ENCODE measurements around the gene PCDHGA4. TPM values are rescaled to one million over a fixed set of nuclear protein-coding genes. Genes with fewer than 3 reads are reported as not detected.
A peak's percentile ranks its signal among the peaks of the same experiment; 100 is the strongest.

Gene PCDHGA4
- total and polyA plus RNA-seq, 7 experiments from 2014 or later, result 0.11 to 0.63 (median 0.19) TPM; not detected in 2

DNA sequence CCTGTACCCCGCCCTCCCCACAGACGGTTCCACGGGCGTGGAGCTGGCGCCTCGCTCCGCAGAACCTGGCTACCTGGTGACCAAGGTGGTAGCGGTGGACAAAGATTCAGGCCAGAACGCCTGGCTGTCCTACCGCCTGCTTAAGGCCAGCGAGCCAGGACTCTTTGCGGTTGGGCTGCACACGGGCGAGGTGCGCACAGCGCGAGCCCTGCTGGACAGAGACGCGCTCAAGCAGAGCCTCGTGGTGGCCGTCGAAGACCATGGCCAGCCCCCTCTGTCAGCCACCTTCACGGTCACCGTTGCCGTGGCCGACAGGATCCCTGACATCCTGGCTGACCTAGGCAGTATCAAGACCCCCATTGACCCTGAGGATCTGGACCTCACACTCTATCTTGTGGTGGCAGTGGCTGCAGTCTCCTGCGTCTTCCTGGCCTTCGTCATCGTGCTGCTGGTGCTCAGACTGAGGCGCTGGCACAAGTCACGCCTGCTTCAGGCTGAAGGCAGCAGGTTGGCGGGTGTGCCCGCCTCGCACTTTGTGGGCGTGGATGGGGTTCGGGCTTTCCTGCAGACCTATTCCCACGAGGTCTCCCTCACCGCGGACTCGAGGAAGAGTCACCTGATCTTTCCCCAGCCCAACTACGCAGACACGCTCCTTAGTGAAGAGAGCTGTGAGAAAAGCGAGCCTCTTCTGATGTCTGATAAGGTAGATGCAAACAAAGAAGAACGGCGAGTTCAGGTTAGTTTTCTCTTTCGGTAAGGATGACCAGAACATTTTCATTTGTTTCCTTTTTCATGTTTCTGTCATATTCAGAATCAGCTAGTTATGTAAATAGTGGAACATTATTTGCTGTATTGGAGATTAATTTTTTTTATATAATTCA lies 11.4 kb downstream of the PCDHGA4 start:
- no peak for DNase-seq
- Histone ChIP-seq H3K4me1 (ENCODE audit: control insufficient read depth in 2 of 2, insufficient read depth in 2 of 2, low read length in 2 of 2) (no peaks in the 10 kb centered on the region), H3K9me3 (ENCODE audit: control insufficient read depth in 2 of 3, low read length in 3 of 3) (peaks cover 0 to 49% (median 0%) of the 10 kb centered on the region in 3 experiments), H3K27me3 (ENCODE audit: control insufficient read depth in 2 of 2, insufficient read depth in 2 of 2, low read length in 2 of 2) (peaks cover 5 to 25% of the 10 kb centered on the region in 2 donors), H3K27ac (ENCODE audit: low read depth, low read length) (no peak overlapping the region), H3K36me3 (ENCODE audit: control insufficient read depth in 2 of 3, insufficient read depth in 3 of 3, low read length in 3 of 3) (no peaks in the 10 kb centered on the region), H3K4me3 (ENCODE audit: low read length) (no peak overlapping the region)
- peaks cover 8 to 34% (median 16%) of the 10 kb centered on the region in 5 donors for H3K36me3 Mint-ChIP-seq
- ATAC-seq, result no peak
- intact Hi-C loops (cut with micrococcal nuclease), result loop anchor here in 1 of 2 donors (10.0 kb wide), 1 partner anchor 131 kb away; no protein-coding TSS in a partner anchor
- no peak overlapping the region for H3K27ac Mint-ChIP-seq
- H3K4me3 Mint-ChIP-seq, result no peak overlapping the region
- peaks cover 54 to 93% (median 83%) of the 10 kb centered on the region in 5 donors for H3K27me3 Mint-ChIP-seq
- ChIA-PET CTCF (no interaction called here), POLR2A (no interaction called here)
- peaks cover 2 to 12% (median 6%) of the 10 kb centered on the region in 7 donors for H3K4me1 Mint-ChIP-seq
- H3K9me3 Mint-ChIP-seq, result peaks cover 12 to 93% (median 59%) of the 10 kb centered on the region in 11 donors

DNA sequence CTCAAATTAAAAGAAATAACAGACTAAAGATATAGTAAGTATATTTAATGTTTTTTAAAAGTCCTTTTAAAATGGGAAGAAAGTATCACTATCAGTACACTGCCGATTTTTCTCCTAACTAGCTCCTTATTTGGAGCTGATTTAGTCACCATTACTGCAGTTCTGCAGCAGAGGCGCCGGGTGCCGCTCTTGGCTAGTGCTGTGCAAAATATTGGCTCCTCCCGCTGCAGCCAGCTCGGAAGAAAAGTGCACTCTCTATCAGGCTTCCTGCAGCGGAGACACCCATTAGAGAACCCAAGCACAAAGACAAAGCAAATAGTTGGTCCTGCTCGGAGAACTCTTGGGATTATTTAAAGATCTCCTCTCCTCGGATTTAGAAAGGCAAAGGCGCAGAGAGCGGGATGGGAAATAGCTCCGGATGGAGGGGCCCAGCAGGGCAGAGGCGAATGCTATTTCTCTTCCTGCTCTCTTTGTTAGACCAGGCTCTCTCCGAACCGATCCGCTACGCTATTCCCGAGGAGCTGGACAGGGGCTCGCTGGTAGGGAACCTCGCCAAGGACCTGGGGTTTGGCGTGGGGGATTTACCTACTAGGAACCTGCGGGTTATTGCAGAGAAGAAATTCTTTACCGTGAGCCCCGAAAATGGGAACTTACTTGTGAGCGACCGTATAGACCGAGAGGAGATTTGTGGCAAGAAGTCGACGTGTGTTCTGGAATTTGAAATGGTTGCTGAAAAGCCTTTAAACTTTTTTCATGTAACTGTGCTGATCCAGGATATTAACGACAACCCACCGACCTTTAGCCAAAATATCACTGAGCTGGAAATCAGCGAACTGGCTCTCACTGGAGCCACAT lies 15.4 kb downstream of the PCDHGA4 start, which contains the start of gene PCDHGB3:
TSS of gene PCDHGB3 (plus strand) at position 249 of the 855 bp plus-strand sequence. CDS start at position 402, 153 bp downstream.
- no peak within 1 kb of the TSS for H3K27ac Mint-ChIP-seq

DNA sequence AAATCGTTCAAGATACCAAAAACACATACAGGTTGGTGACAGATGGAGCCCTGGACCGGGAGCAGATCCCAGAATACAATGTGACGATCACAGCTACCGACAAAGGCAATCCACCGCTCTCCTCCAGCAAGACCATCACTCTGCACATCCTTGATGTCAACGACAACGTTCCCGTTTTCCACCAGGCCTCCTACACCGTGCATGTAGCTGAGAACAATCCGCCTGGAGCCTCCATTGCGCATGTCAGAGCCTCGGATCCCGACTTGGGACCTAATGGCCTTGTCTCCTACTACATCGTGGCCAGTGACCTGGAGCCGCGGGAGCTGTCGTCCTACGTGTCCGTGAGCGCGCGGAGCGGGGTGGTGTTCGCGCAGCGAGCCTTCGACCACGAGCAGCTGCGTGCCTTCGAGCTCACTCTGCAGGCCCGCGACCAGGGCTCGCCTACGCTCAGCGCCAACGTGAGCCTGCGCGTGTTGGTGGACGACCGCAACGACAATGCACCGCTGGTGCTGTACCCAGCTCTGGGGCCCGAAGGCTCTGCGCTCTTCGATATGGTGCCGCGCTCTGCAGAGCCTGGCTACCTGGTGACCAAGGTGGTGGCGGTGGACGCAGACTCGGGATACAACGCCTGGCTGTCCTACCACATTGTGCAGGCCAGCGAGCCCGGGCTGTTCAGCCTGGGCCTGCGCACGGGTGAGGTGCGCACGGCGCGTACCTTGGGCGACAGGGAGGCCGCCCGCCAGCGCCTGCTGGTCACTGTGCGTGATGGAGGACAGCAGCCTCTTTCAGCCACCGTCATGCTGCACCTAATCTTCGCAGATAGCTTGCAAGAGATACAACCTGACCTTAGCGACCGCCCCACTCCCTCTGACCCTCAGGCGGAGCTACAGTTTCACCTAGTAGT lies 17.0 kb downstream of the PCDHGA4 start:
- Histone ChIP-seq H3K4me3 (ENCODE audit: low read length) (no peak overlapping the region), H3K27ac (ENCODE audit: low read depth, low read length) (no peak overlapping the region), H3K4me1 (ENCODE audit: control insufficient read depth in 2 of 2, insufficient read depth in 2 of 2, low read length in 2 of 2) (no peaks in the 10 kb centered on the region), H3K27me3 (ENCODE audit: control insufficient read depth in 2 of 2, insufficient read depth in 2 of 2, low read length in 2 of 2) (peaks cover 0 to 8% of the 10 kb centered on the region in 2 donors), H3K9me3 (ENCODE audit: control insufficient read depth in 2 of 3, low read length in 3 of 3) (peaks cover 0 to 41% (median 0%) of the 10 kb centered on the region in 3 experiments), H3K36me3 (ENCODE audit: control insufficient read depth in 2 of 3, insufficient read depth in 3 of 3, low read length in 3 of 3) (no peaks in the 10 kb centered on the region)
- Mint-ChIP-seq H3K36me3 (peaks cover 2 to 22% (median 12%) of the 10 kb centered on the region in 5 donors), H3K27ac (peak overlapping the region in 1 of 9 donors; percentile 49), H3K4me3 (peak overlapping the region in 2 of 10 donors; percentile 66 to 81), H3K27me3 (peaks cover 32 to 85% (median 79%) of the 10 kb centered on the region in 5 donors), H3K9me3 (peaks cover 8 to 93% (median 45%) of the 10 kb centered on the region in 11 donors), H3K4me1 (peaks cover 2 to 8% (median 6%) of the 10 kb centered on the region in 7 donors)
- ChIA-PET CTCF (interaction anchor here (0.6 kb wide), 1 partner anchor 957 kb away, joined by 6 read pairs; no protein-coding TSS in a partner anchor), POLR2A (no interaction called here)
- DNase-seq, result no peak
- intact Hi-C loops (cut with micrococcal nuclease), result no loop called here
- ATAC-seq, result no peak

More for the DNA sequence above, 15.4 kb downstream of the PCDHGA4 start, which contains the start of gene PCDHGB3:
- ChIA-PET CTCF (interaction anchor here (0.6 to 1.2 kb wide), 5 partner anchors 51 to 539 kb away, joined by 3 to 5 read pairs (median 4); partner anchors contain the start of gene PCDHGA11), POLR2A (no interaction called here)
- Mint-ChIP-seq H3K36me3 (peaks cover 4 to 24% (median 7%) of the 10 kb centered on the region in 5 donors), H3K9me3 (peaks cover 3 to 93% (median 47%) of the 10 kb centered on the region in 11 donors), H3K27me3 (peaks cover 42 to 93% (median 82%) of the 10 kb centered on the region in 5 donors), H3K4me1 (peaks cover 2 to 8% (median 6%) of the 10 kb centered on the region in 7 donors), H3K4me3 (peak within 1 kb of the TSS; percentile 70 to 86 (median 82))
- H3K4me3 ChIP-seq (ENCODE audit: low read length), result peak within 1 kb of the TSS; percentile 29
- no peaks in the 10 kb centered on the region for H3K36me3 ChIP-seq (ENCODE audit: control insufficient read depth in 2 of 3, insufficient read depth in 3 of 3, low read length in 3 of 3)
- ATAC-seq, result peak; percentile 76
- DNase-seq, result peak in 5 of 9 donors; percentile 21 to 42 (median 27)
- intact Hi-C loops (cut with micrococcal nuclease), result loop anchor here (1.0 to 10.0 kb wide), 2 partner anchors 135 to 194 kb away; no protein-coding TSS in a partner anchor
- no peak within 1 kb of the TSS for H3K27ac ChIP-seq (ENCODE audit: low read depth, low read length)
- peaks cover 0 to 11% of the 10 kb centered on the region in 2 donors for H3K27me3 ChIP-seq (ENCODE audit: control insufficient read depth in 2 of 2, insufficient read depth in 2 of 2, low read length in 2 of 2)
- H3K4me1 ChIP-seq (ENCODE audit: control insufficient read depth in 2 of 2, insufficient read depth in 2 of 2, low read length in 2 of 2), result no peaks in the 10 kb centered on the region
- H3K9me3 ChIP-seq (ENCODE audit: control insufficient read depth in 2 of 3, low read length in 3 of 3), result peaks cover 0 to 48% (median 0%) of the 10 kb centered on the region in 3 experiments

DNA sequence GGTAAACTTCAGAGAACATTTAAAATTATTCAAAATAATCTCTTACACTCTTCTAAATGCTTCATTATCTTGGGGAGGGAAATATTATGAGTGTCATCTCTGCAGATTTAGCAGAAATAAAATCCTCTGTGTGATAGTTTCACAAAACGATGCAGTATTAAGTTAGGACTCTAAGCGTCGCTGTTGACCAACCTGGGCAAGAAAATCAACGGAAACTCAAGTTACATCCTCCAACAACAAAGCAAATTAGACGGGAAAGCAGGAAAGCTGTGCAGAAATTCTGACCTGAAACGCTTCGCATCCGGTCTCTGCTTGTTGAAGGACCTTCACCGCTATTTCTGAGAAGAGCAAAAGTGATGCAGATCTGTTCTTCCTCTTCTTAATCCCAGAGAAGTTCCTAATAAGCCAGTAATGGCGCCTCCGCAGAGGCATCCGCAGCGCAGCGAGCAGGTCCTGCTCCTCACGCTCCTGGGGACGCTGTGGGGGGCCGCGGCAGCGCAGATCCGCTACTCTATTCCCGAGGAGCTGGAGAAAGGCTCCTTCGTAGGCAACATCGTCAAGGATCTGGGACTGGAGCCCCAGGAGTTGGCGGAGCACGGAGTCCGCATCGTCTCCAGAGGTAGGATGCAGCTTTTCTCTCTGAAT lies 19.0 kb downstream of the PCDHGA4 start, which contains the start of gene PCDHGA6:
TSS of gene PCDHGA6 (plus strand) at position 219 of the 645 bp plus-strand sequence. CDS start at position 412, 193 bp downstream.
- Histone ChIP-seq H3K4me3 (ENCODE audit: low read length) (no peak within 1 kb of the TSS), H3K9me3 (ENCODE audit: control insufficient read depth in 2 of 3, low read length in 3 of 3) (peaks cover 0 to 50% (median 0%) of the 10 kb centered on the region in 3 experiments), H3K27ac (ENCODE audit: low read depth, low read length) (no peak within 1 kb of the TSS), H3K4me1 (ENCODE audit: control insufficient read depth in 2 of 2, insufficient read depth in 2 of 2, low read length in 2 of 2) (no peaks in the 10 kb centered on the region), H3K36me3 (ENCODE audit: control insufficient read depth in 2 of 3, insufficient read depth in 3 of 3, low read length in 3 of 3) (no peaks in the 10 kb centered on the region), H3K27me3 (ENCODE audit: control insufficient read depth in 2 of 2, insufficient read depth in 2 of 2, low read length in 2 of 2) (no peaks in the 10 kb centered on the region)
- CTCF ChIA-PET, result no interaction called here
- Mint-ChIP-seq H3K4me3 (peak within 1 kb of the TSS in 9 of 10 donors; percentile 18 to 59 (median 49)), H3K9me3 (peaks cover 8 to 93% (median 47%) of the 10 kb centered on the region in 11 donors), H3K27me3 (peaks cover 26 to 82% (median 71%) of the 10 kb centered on the region in 5 donors), H3K27ac (no peak within 1 kb of the TSS), H3K36me3 (peaks cover 2 to 22% (median 12%) of the 10 kb centered on the region in 5 donors), H3K4me1 (peaks cover 2 to 8% (median 6%) of the 10 kb centered on the region in 7 donors)
- DNase-seq (no peak), ATAC-seq (no peak)
- intact Hi-C loops (cut with micrococcal nuclease), result no loop called here
- POLR2A ChIA-PET, result interaction anchor here (0.7 kb wide), 1 partner anchor 198 kb away, joined by 3 read pairs; no protein-coding TSS in a partner anchor

DNA sequence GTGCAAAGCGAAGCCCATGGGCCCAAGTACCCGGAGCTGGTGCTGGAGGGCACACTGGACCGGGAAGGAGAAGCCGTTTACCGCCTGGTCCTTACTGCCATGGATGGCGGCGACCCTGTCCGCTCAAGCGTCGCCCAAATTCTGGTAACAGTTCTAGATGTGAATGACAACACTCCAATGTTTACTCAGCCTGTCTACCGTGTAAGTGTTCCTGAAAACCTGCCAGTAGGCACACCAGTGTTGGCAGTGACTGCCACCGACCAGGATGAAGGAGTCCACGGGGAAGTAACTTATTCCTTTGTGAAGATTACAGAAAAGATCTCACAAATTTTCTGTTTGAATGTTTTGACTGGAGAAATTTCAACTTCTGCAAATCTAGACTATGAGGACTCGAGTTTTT lies 19.8 kb downstream of the PCDHGA4 start:
- no peaks in the 10 kb centered on the region for H3K27me3 ChIP-seq (ENCODE audit: control insufficient read depth in 2 of 2, insufficient read depth in 2 of 2, low read length in 2 of 2)
- H3K9me3 ChIP-seq (ENCODE audit: control insufficient read depth in 2 of 3, low read length in 3 of 3), result peaks cover 0 to 50% (median 0%) of the 10 kb centered on the region in 3 experiments
- CTCF ChIA-PET, result no interaction called here
- no peaks in the 10 kb centered on the region for H3K4me1 ChIP-seq (ENCODE audit: control insufficient read depth in 2 of 2, insufficient read depth in 2 of 2, low read length in 2 of 2)
- ATAC-seq (no peak), DNase-seq (no peak)
- no peak overlapping the region for H3K4me3 ChIP-seq (ENCODE audit: low read length)
- H3K27ac ChIP-seq (ENCODE audit: low read depth, low read length), result no peak overlapping the region
- Mint-ChIP-seq H3K9me3 (peaks cover 8 to 93% (median 50%) of the 10 kb centered on the region in 11 donors), H3K4me3 (no peak overlapping the region), H3K36me3 (peaks cover 2 to 22% (median 12%) of the 10 kb centered on the region in 5 donors), H3K27ac (no peak overlapping the region), H3K4me1 (peaks cover 2 to 8% (median 6%) of the 10 kb centered on the region in 7 donors), H3K27me3 (peaks cover 24 to 82% (median 71%) of the 10 kb centered on the region in 5 donors)
- no peaks in the 10 kb centered on the region for H3K36me3 ChIP-seq (ENCODE audit: control insufficient read depth in 2 of 3, insufficient read depth in 3 of 3, low read length in 3 of 3)
- POLR2A ChIA-PET, result no interaction called here
- intact Hi-C loops (cut with micrococcal nuclease), result no loop called here
